GM23248 (cell line): ENCODE data around the gene RIMOC1. TPM values are rescaled to one million over a fixed set of nuclear protein-coding genes. Genes with fewer than 3 reads are reported as not detected.

Experiments
- DNase-seq: peaks from one replicate; pipeline ENCODE4 v3.0.0-alpha.2; 2015
- H2AFZ ChIP-seq: fragments of 200-600 bp; sonication (generic); 2 replicates; pipeline ENCODE4 v1.6.1; 2016; ENCODE audit warnings: antibody characterized with exemption
- H3F3A ChIP-seq: fragments of 200-600 bp; sonication (generic); 2 replicates; pipeline ENCODE4 v1.6.1; 2016; ENCODE audit warnings: mild to moderate bottlenecking, antibody characterized with exemption, mixed run types; ENCODE audit not compliant: insufficient read depth
- H3K27ac ChIP-seq: fragments of 200-600 bp; sonication (generic); 2 replicates; pipeline ENCODE4 v1.5.1; 2016; ENCODE audit warnings: mild to moderate bottlenecking
- H3K27me3 ChIP-seq: fragments of 200-600 bp; sonication (generic); replicated peaks from 2 replicates; pipeline ENCODE4 v1.6.1; 2016; ENCODE audit warnings: mild to moderate bottlenecking; ENCODE audit not compliant: insufficient read depth
- H3K36me3 ChIP-seq: fragments of 200-600 bp; sonication (generic); 2 replicates; pipeline ENCODE4 v1.6.1; 2016; ENCODE audit warnings: low read depth, mild to moderate bottlenecking
- H3K4me1 ChIP-seq: fragments of 200-600 bp; sonication (generic); 2 replicates; pipeline ENCODE4 v1.6.1; 2016; ENCODE audit warnings: mild to moderate bottlenecking; ENCODE audit not compliant: insufficient read depth
- H3K4me2 ChIP-seq: fragments of 200-600 bp; sonication (generic); one replicate; pipeline ENCODE4 v1.6.1; 2016; ENCODE audit warnings: mild to moderate bottlenecking; ENCODE audit not compliant: unreplicated experiment
- H3K4me3 ChIP-seq: fragments of 200-600 bp; sonication (generic); 2 replicates; pipeline ENCODE4 v1.5.1; 2016; ENCODE audit warnings: mild to moderate bottlenecking
- H3K79me2 ChIP-seq: fragments of 200-600 bp; sonication (generic); 2 replicates; pipeline ENCODE4 v1.6.1; 2016; ENCODE audit warnings: mild to moderate bottlenecking; ENCODE audit not compliant: insufficient read depth
- H3K9ac ChIP-seq: fragments of 200-600 bp; sonication (generic); 2 replicates; pipeline ENCODE4 v1.6.1; 2016; ENCODE audit warnings: mild to moderate bottlenecking
- H3K9me2 ChIP-seq: fragments of 200-600 bp; sonication (generic); 2 replicates; pipeline ENCODE4 v1.6.1; 2016; ENCODE audit warnings: mixed run types, mild to moderate bottlenecking, moderate library complexity; ENCODE audit not compliant: insufficient read depth
- H3K9me3 ChIP-seq: fragments of 200-600 bp; sonication (generic); one replicate; pipeline ENCODE4 v1.6.1; 2017; ENCODE audit warnings: low read depth
- H4K20me1 ChIP-seq: fragments of 200-600 bp; sonication (generic); 2 replicates; pipeline ENCODE4 v1.6.0; 2016; ENCODE audit not compliant: insufficient read depth
- EZH2 ChIP-seq: fragments of 200-600 bp; sonication (generic); IDR thresholded peaks from 2 replicates; pipeline ENCODE4 v1.6.1; 2018; ENCODE audit warnings: antibody characterized with exemption, mild to moderate bottlenecking; ENCODE audit not compliant: insufficient read depth, poor library complexity, severe bottlenecking
- EZH2phosphoT487 ChIP-seq: fragments of 200-600 bp; sonication (generic); IDR thresholded peaks from 2 replicates; pipeline ENCODE4 v1.6.1; 2018; ENCODE audit warnings: antibody characterized with exemption, moderate library complexity, mild to moderate bottlenecking, low read depth; ENCODE audit not compliant: insufficient read depth
- WGBS, 2 experiments: methylation state at CpG; one replicate each; pipeline ENCODE4 v1.1.6; 2015 to 2017; ENCODE audit warnings: low lambda C conversion rate in 2 of 2, low coverage in 1 of 2; ENCODE audit errors: missing lambda C conversion rate in 2 of 2; 5-methylcytosine and 5-hydroxymethylcytosine counted together
- in situ Hi-C: fragments of 300-500 bp; cut with MboI; formaldehyde crosslinking; loops from 2 replicates; pipeline ENCODE4 v1.15.0; 2020
- polyA plus RNA-seq: library from polyadenylated mRNA; unstranded; fragments of >200 nt; fragmentation: Nextera tagmentation; extraction: Ambion mirVana; gene quantifications from 2 replicates; pipeline ENCODE4 v1.2.1, GENCODE V29; 2016
- total RNA-seq: library from RNA; depleted of rRNA; stranded (reverse); fragments of >200 nt; shearing (Covaris generic); gene quantifications from 2 replicates; pipeline ENCODE4 v1.2.3, GENCODE V29; 2014

The RIMOC1 gene
- total and polyA plus RNA-seq, 2 experiments from 2014 or later = 17.0 to 20.4 TPM

- no peaks in the 10 kb centered on the region for H3K36me3 ChIP-seq
- no peaks in the 10 kb centered on the region for H4K20me1 ChIP-seq
- H3K4me3 ChIP-seq = no peak overlapping the region
- peaks cover 6% of the 10 kb centered on the region for H3K27me3 ChIP-seq
- TF ChIP-seq EZH2phosphoT487 (no peak), EZH2 (no peak)
- no peak overlapping the region for H2AFZ ChIP-seq
- no peaks in the 10 kb centered on the region for H3K4me1 ChIP-seq
- H3K27ac ChIP-seq = no peak overlapping the region
- no peak for DNase-seq
- no peaks in the 10 kb centered on the region for H3K9me2 ChIP-seq
- WGBS, 2 experiments = 48 to 50% methylated on average over 3 of the region's 3 CpGs
- H3K9ac ChIP-seq = no peak overlapping the region
- H3K9me3 ChIP-seq = no peaks in the 10 kb centered on the region
- no peaks in the 10 kb centered on the region for H3K79me2 ChIP-seq
- H3K4me2 ChIP-seq = no peak overlapping the region
- in situ Hi-C loops = no loop called here
- no peaks in the 10 kb centered on the region for H3F3A ChIP-seq
Measured at GRCh38 chr5:41893074-41893851, 10.9 kb upstream of the RIMOC1 start.

GRCh38 chr5:41896230-41896629 is 7.9 kb upstream of the RIMOC1 start:
- WGBS, 2 experiments = 27 to 32% methylated on average over 2 of the region's 2 CpGs
- in situ Hi-C loops = no loop called here
- no peak for TF ChIP-seq EZH2
- no peak for TF ChIP-seq EZH2phosphoT487

GRCh38 chr5:41903382-41903891 is 707 bp upstream of the RIMOC1 start:
- Histone ChIP-seq H3F3A (peaks cover 16% of the 10 kb centered on the region), H3K4me3 (peak overlapping the region; percentile 81), H3K79me2 (peaks cover 35% of the 10 kb centered on the region), H3K9me2 (no peaks in the 10 kb centered on the region; the same call in 1 of the 2 replicates), H4K20me1 (no peaks in the 10 kb centered on the region), H3K9ac (peak overlapping the region; percentile 63), H3K36me3 (peaks cover 10% of the 10 kb centered on the region; the same call in 1 of the 2 replicates), H3K4me2 (peak overlapping the region; percentile 93), H2AFZ (peak overlapping the region; percentile 95), H3K27me3 (no peaks in the 10 kb centered on the region), H3K4me1 (peaks cover 35% of the 10 kb centered on the region), H3K9me3 (no peaks in the 10 kb centered on the region), H3K27ac (peak overlapping the region; percentile 58)
- TF ChIP-seq EZH2 = no peak
- no peak for TF ChIP-seq EZH2phosphoT487
- WGBS, 2 experiments = 41 to 44% methylated on average over 8 of the region's 8 CpGs
- in situ Hi-C loops = no loop called here
- no peak for DNase-seq

More at GRCh38 chr5:41896230-41896629, 7.9 kb upstream of the RIMOC1 start:
- Histone ChIP-seq H3F3A (no peaks in the 10 kb centered on the region), H3K36me3 (no peaks in the 10 kb centered on the region), H3K9me2 (no peaks in the 10 kb centered on the region), H3K9me3 (no peaks in the 10 kb centered on the region), H2AFZ (no peak overlapping the region), H3K79me2 (no peaks in the 10 kb centered on the region), H3K9ac (no peak overlapping the region), H4K20me1 (no peaks in the 10 kb centered on the region), H3K27ac (no peak overlapping the region), H3K4me2 (no peak overlapping the region), H3K4me3 (no peak overlapping the region), H3K27me3 (peaks cover 6% of the 10 kb centered on the region), H3K4me1 (no peaks in the 10 kb centered on the region)
- no peak for DNase-seq

- Histone ChIP-seq H2AFZ (no peak overlapping the region), H3F3A (peaks cover 24% of the 10 kb centered on the region)
- 85 to 90% methylated on average over 2 of the region's 2 CpGs for WGBS, 2 experiments
Measured at GRCh38 chr5:41906151-41906550, 2.0 kb downstream of the RIMOC1 start.

More at GRCh38 chr5:41906151-41906550, 2.0 kb downstream of the RIMOC1 start:
- in situ Hi-C loops = no loop called here
- Histone ChIP-seq H3K4me2 (no peak overlapping the region), H3K27ac (no peak overlapping the region), H3K36me3 (peaks cover 34% of the 10 kb centered on the region), H4K20me1 (no peaks in the 10 kb centered on the region; the same call in 1 of the 2 replicates), H3K9me3 (no peaks in the 10 kb centered on the region), H3K4me1 (peaks cover 42% of the 10 kb centered on the region), H3K9ac (no peak overlapping the region), H3K9me2 (no peaks in the 10 kb centered on the region; the same call in 1 of the 2 replicates), H3K4me3 (no peak overlapping the region), H3K79me2 (peaks cover 48% of the 10 kb centered on the region), H3K27me3 (no peaks in the 10 kb centered on the region)
- TF ChIP-seq EZH2phosphoT487 (no peak), EZH2 (no peak)
- DNase-seq = no peak
